ENCODE data around the gene FAT1. TPM values are rescaled to one million over a fixed set of nuclear protein-coding genes. Genes with fewer than 3 reads are reported as not detected.

Gene FAT1
- total and polyA plus RNA-seq, 9 of the 15 experiments (the other 6 are each of a cell fraction or from before 2014, with no cell fraction given): 6.0 to 38.4 (median 21.4) TPM

- ChIA-PET POLR2A (no interaction called here), CTCF (ENCODE audit: low intra/inter-chr PET ratio) (interaction anchor here (0.6 kb wide), 1 partner anchor 159 kb away, joined by 3 read pairs; no protein-coding TSS in a partner anchor)
- intact Hi-C loops (cut with micrococcal nuclease) (loop anchor here (2.0 to 10.0 kb wide), 7 partner anchors 116 to 878 kb away; no protein-coding TSS in a partner anchor), in situ Hi-C loops (cut with MboI) (loop anchor here (10.0 kb wide), 1 partner anchor 828 kb away; no protein-coding TSS in a partner anchor)
- peaks cover 15 to 39% of the 10 kb centered on the region in 2 experiments; a peak in 4 of 5 replicates for H3K4me1 ChIP-seq (replicated peaks in 1 of 2; ENCODE audit: control insufficient read depth in 2 of 2, insufficient read depth in 2 of 2, low read length in 2 of 2)
- no peaks in the 10 kb centered on the region for H3K9me1 ChIP-seq (ENCODE audit: control insufficient read depth, insufficient read depth, low read length)
- no peak overlapping the region for H3K27ac ChIP-seq (ENCODE audit: extremely low read depth, low read depth, low read length)
- peak overlapping the region; percentile 58 for H3K4me3 ChIP-seq
- WGBS (ENCODE audit: insufficient coverage, low coverage, missing lambda C conversion rate): 3% methylated on average over 32 of the region's 82 CpGs
- DNase-seq (ENCODE audit: extremely low read depth in 1 of 4, low spot score in 3 of 4) (peak; percentile 70 to 85 (median 80)), FAIRE-seq (peak; percentile 56), ATAC-seq (peak; percentile 37)
- H3K9ac ChIP-seq (ENCODE audit: insufficient read depth in 1 of 2, low read depth in 2 of 2, low read length in 2 of 2): peak overlapping the region; percentile 4 to 89; a peak in 3 of 4 replicates
- peak overlapping the region; percentile 86 for H2AFZ ChIP-seq (ENCODE audit: low read depth, low read length)
- no peaks in the 10 kb centered on the region for H3K9me3 ChIP-seq (replicated peaks; ENCODE audit: control insufficient read depth, insufficient read depth, low read depth, low read length)
- no peaks in the 10 kb centered on the region for H3K36me3 ChIP-seq (ENCODE audit: control insufficient read depth, insufficient read depth, low read length)
- H3K4me2 ChIP-seq (ENCODE audit: insufficient read depth, low read length): peak overlapping the region; percentile 79
- no peaks in the 10 kb centered on the region for H4K20me1 ChIP-seq (replicated peaks; ENCODE audit: control insufficient read depth, insufficient read depth, low read length)
- peaks cover 8% of the 10 kb centered on the region; the same call in 2 of the 3 replicates for H3K79me2 ChIP-seq (ENCODE audit: control insufficient read depth, insufficient read depth, low read length)
- H3K27me3 ChIP-seq (ENCODE audit: control insufficient read depth in 2 of 2, insufficient read depth in 2 of 2, low read length in 2 of 2): peaks cover 11 to 34% of the 10 kb centered on the region in 2 experiments; a peak in 4 of 5 replicates
- BruUV-seq (replicated peaks): no TSS peak
- TF ChIP-seq TAF7 (tag; IDR thresholded peaks at IDR 0.05): no peak
- no peak for TF ChIP-seq GMEB1 (CRISPR knock-in tag; IDR thresholded peaks at IDR 0.05)
- TF ChIP-seq KDM2B (CRISPR knock-in tag; IDR thresholded peaks at IDR 0.05): no peak
- TF ChIP-seq MTA2 (IDR thresholded peaks at IDR 0.05; ENCODE audit: low read depth): no peak
- TF ChIP-seq TAL1 (IDR thresholded peaks at IDR 0.05): no peak
- no peak for TF ChIP-seq IFI16 (CRISPR knock-in tag; IDR thresholded peaks at IDR 0.05)
- TF ChIP-seq SIN3A (IDR thresholded peaks at IDR 0.05; ENCODE audit: borderline replicate concordance in 2 of 2, control insufficient read depth in 1 of 2, low read depth in 2 of 2, low read length in 2 of 2): no peak
- no peak for TF ChIP-seq DACH1 (IDR thresholded peaks at IDR 0.05; ENCODE audit: partially characterized antibody)
- no peak for TF ChIP-seq BCLAF1 (IDR thresholded peaks at IDR 0.05; ENCODE audit: borderline replicate concordance in 1 of 2, control insufficient read depth in 1 of 2, low read depth in 2 of 2, low read length in 1 of 2)
- TF ChIP-seq COPS2 (conservative IDR thresholded peaks at IDR 0.05): no peak
- TF ChIP-seq SAFB (IDR thresholded peaks at IDR 0.05; ENCODE audit: borderline replicate concordance, low read depth, low read length): no peak
- no peak for TF ChIP-seq ZBTB8A (IDR thresholded peaks at IDR 0.05; ENCODE audit: partially characterized antibody)
- TF ChIP-seq IRF2 (CRISPR knock-in tag; IDR thresholded peaks at IDR 0.05): no peak
- TF ChIP-seq HIVEP1 (CRISPR knock-in tag; IDR thresholded peaks at IDR 0.05): no peak
- no peak for TF ChIP-seq SMAD3 (CRISPR knock-in tag; conservative IDR thresholded peaks at IDR 0.05)
- TF ChIP-seq RB1 (IDR thresholded peaks at IDR 0.05; ENCODE audit: low read depth): peak; percentile 48; the same call in 1 of the 2 replicates
- TF ChIP-seq NR3C1 (CRISPR knock-in tag; IDR thresholded peaks at IDR 0.05): no peak
- TF ChIP-seq MBD2 (IDR thresholded peaks at IDR 0.05; ENCODE audit: borderline replicate concordance, low read depth): no peak
Measured at GRCh38 chr4:186726426-186727168, 2.9 kb upstream of the FAT1 start.
